PC-9 (cell line): ENCODE measurements around the gene CTNS.

ENCODE experiments used
- EZH2 ChIP-seq: fragments of 200-600 bp; sonication (generic); IDR thresholded peaks from 2 replicates; pipeline ENCODE4 v1.8.0; 2017; ENCODE audit warnings: antibody characterized with exemption, low read depth
- TF ChIP-seq, protein P1 (sequence below): fragments of 200-600 bp; sonication (generic); conservative IDR thresholded peaks from 2 replicates; pipeline ENCODE4 v1.6.1; 2017; ENCODE audit warnings: mixed run types, antibody characterized with exemption, mild to moderate bottlenecking, moderate library complexity

DNA sequence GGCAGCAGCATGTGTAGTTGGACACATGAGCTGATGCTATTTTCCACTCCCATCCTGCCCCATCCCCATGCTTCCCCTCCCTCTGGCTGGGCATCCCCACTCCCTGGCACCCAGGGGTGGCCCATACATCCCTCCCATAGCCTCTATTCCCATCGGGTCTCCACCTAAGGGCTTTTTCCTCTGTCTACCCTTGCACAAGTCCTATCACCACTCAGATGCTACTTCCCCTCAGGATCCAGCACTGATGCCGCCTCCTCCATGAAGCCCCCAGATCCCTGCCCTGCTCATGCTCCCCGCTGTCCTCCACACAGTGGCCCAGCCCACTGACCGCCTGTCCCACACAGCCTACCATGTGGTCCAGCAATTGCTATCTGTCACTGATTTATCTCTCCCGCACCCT, 43.2 kb upstream of the CTNS start:
- TF ChIP-seq, protein P1, sequence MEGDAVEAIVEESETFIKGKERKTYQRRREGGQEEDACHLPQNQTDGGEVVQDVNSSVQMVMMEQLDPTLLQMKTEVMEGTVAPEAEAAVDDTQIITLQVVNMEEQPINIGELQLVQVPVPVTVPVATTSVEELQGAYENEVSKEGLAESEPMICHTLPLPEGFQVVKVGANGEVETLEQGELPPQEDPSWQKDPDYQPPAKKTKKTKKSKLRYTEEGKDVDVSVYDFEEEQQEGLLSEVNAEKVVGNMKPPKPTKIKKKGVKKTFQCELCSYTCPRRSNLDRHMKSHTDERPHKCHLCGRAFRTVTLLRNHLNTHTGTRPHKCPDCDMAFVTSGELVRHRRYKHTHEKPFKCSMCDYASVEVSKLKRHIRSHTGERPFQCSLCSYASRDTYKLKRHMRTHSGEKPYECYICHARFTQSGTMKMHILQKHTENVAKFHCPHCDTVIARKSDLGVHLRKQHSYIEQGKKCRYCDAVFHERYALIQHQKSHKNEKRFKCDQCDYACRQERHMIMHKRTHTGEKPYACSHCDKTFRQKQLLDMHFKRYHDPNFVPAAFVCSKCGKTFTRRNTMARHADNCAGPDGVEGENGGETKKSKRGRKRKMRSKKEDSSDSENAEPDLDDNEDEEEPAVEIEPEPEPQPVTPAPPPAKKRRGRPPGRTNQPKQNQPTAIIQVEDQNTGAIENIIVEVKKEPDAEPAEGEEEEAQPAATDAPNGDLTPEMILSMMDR: no peak
- no peak for TF ChIP-seq EZH2
